Ovary (tissue), 3 donors: ENCODE data around the gene SORT1.

Experiments used
- EP300 ChIP-seq: sonication (generic); formaldehyde crosslinking; IDR thresholded peaks from one replicate; pipeline ENCODE4 v1.6.1; 2017; ENCODE audit warnings: antibody characterized with exemption
- POLR2A ChIP-seq: fragments of 450-650 bp; IDR thresholded peaks from one replicate; pipeline ENCODE4 v1.6.1; 2017; ENCODE audit warnings: antibody characterized with exemption, mild to moderate bottlenecking, moderate library complexity
- TF ChIP-seq, protein P1 (sequence below), 3 donors: fragments of 450-650 bp in 2 of 3; fragments of 200-600 bp in 1 of 3; IDR thresholded peaks; one replicate each; pipeline versions ENCODE4 v1.5.1 to v1.8.0; 2016 to 2022; ENCODE audit warnings: antibody characterized with exemption in 3 of 3, mild to moderate bottlenecking in 1 of 3
- donor health status: DM: no; HTN: no; CAD: no.

- TF ChIP-seq POLR2A (no peak), EP300 (no peak)
- TF ChIP-seq, protein P1, sequence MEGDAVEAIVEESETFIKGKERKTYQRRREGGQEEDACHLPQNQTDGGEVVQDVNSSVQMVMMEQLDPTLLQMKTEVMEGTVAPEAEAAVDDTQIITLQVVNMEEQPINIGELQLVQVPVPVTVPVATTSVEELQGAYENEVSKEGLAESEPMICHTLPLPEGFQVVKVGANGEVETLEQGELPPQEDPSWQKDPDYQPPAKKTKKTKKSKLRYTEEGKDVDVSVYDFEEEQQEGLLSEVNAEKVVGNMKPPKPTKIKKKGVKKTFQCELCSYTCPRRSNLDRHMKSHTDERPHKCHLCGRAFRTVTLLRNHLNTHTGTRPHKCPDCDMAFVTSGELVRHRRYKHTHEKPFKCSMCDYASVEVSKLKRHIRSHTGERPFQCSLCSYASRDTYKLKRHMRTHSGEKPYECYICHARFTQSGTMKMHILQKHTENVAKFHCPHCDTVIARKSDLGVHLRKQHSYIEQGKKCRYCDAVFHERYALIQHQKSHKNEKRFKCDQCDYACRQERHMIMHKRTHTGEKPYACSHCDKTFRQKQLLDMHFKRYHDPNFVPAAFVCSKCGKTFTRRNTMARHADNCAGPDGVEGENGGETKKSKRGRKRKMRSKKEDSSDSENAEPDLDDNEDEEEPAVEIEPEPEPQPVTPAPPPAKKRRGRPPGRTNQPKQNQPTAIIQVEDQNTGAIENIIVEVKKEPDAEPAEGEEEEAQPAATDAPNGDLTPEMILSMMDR (IDR thresholded peaks at IDR 0.05) = no peak
Observed at GRCh38 chr1:109396513-109396839, 1.2 kb downstream of the SORT1 start.
